SK-MEL-5 (cell line): ENCODE data around the gene CARM1. TPM values are rescaled to one million over a fixed set of nuclear protein-coding genes. Genes with fewer than 3 reads are reported as not detected.
A peak's percentile ranks its signal among the peaks of the same experiment; 100 is the strongest.
"Not testable (repeated sequence)": the region's sequence is repeated elsewhere in the genome, so short reads cannot be mapped to it uniquely, and the experiment has no call there.

ENCODE experiments used
- DNase-seq: peaks from one replicate; pipeline ENCODE4 v3.0.0-alpha.2; 2016; ENCODE audit warnings: low read depth, low spot score
- in situ Hi-C: cut with HindIII; loops from 2 replicates; pipeline ENCODE4 v1.10.0; 2016; ENCODE audit warnings: low sequenced_read_pairs, high pct_unique_total_duplicates, low pct_unique_long_range_greater_than_20kb
- polyA plus RNA-seq, 2 experiments: library from polyadenylated mRNA; depleted of rRNA; stranded (reverse); fragments of >200 nt; gene quantifications; 2 replicates each; pipeline ENCODE4 v1.2.3, GENCODE V29; 2015
- total RNA-seq: library from RNA; depleted of rRNA; stranded (reverse); fragments of >200 nt; shearing (Covaris generic); gene quantifications from 2 replicates; pipeline ENCODE4 v1.2.3, GENCODE V29; 2014; rRNA removed

CARM1 gene
- total RNA-seq, result 18.4 and 18.6 TPM in 2 replicates
- 69.1 and 92.2 TPM in 2 replicates for polyA plus RNA-seq (2015; cell fraction: cytosol; rRNA removed)
- polyA plus RNA-seq (2015; cell fraction: nucleus; rRNA removed), result 44.9 and 48.3 TPM in 2 replicates

- in situ Hi-C loops, result no loop called here
- peak; percentile 94 for DNase-seq
Observed at GRCh38 chr19:10870955-10871603, at the start of gene CARM1. Gene CARM1, plus strand, starts transcription at chr19:10871553. Its CDS starts 150 bp downstream, at chr19:10871703.

GRCh38 chr19:10823690-10824089, 47.7 kb upstream of the CARM1 start:
- in situ Hi-C loops, result no loop called here
- DNase-seq, result no peak

- DNase-seq, result no peak
- in situ Hi-C loops, result no loop called here
Observed at GRCh38 chr19:10826231-10826630, 45.1 kb upstream of the CARM1 start.

GRCh38 chr19:10826846-10827245, 44.5 kb upstream of the CARM1 start:
- DNase-seq, result no peak
- in situ Hi-C loops, result no loop called here

GRCh38 chr19:10828981-10829821, 42.2 kb upstream of the CARM1 start:
- DNase-seq, result no peak
- in situ Hi-C loops, result no loop called here

- in situ Hi-C loops, result no loop called here
Observed at GRCh38 chr19:10829967-10830366, 41.4 kb upstream of the CARM1 start.

GRCh38 chr19:10830370-10830769, 41.0 kb upstream of the CARM1 start:
- no peak for DNase-seq
- in situ Hi-C loops, result no loop called here

More at GRCh38 chr19:10829967-10830366, 41.4 kb upstream of the CARM1 start:
- no peak for DNase-seq

GRCh38 chr19:10830931-10831779, 40.2 kb upstream of the CARM1 start:
- no peak for DNase-seq
- in situ Hi-C loops, result no loop called here

- in situ Hi-C loops, result no loop called here
- no peak for DNase-seq
Observed at GRCh38 chr19:10831987-10832938, 39.1 kb upstream of the CARM1 start.

GRCh38 chr19:10832939-10833296, 38.4 kb upstream of the CARM1 start:
- in situ Hi-C loops, result no loop called here
- DNase-seq, result no peak

- DNase-seq, result no peak
- in situ Hi-C loops, result no loop called here
Observed at GRCh38 chr19:10835089-10835753, 36.1 kb upstream of the CARM1 start.

- in situ Hi-C loops, result no loop called here
- DNase-seq, result peak; percentile 99
Observed at GRCh38 chr19:10835754-10836478, 35.4 kb upstream of the CARM1 start, which contains the start of gene TMED1. Gene TMED1, minus strand, starts transcription at chr19:10836212. Its CDS starts 21 bp downstream, at chr19:10836191.

- in situ Hi-C loops, result no loop called here
- DNase-seq, result peak; percentile 91
Observed at GRCh38 chr19:10836479-10837330, 34.6 kb upstream of the CARM1 start.

GRCh38 chr19:10837649-10838048, 33.7 kb upstream of the CARM1 start:
- DNase-seq, in situ Hi-C loops: not testable (repeated sequence)

- in situ Hi-C loops, result no loop called here
Observed at GRCh38 chr19:10838377-10838776, 33.0 kb upstream of the CARM1 start.

More at GRCh38 chr19:10838377-10838776, 33.0 kb upstream of the CARM1 start:
- DNase-seq, result no peak
